ENCODE data around the gene LRRC71. TPM values are rescaled to one million over a fixed set of nuclear protein-coding genes. Genes with fewer than 3 reads are reported as not detected.

The LRRC71 gene
- total RNA-seq, 1 experiment from 2014 or later: not detected

DNA sequence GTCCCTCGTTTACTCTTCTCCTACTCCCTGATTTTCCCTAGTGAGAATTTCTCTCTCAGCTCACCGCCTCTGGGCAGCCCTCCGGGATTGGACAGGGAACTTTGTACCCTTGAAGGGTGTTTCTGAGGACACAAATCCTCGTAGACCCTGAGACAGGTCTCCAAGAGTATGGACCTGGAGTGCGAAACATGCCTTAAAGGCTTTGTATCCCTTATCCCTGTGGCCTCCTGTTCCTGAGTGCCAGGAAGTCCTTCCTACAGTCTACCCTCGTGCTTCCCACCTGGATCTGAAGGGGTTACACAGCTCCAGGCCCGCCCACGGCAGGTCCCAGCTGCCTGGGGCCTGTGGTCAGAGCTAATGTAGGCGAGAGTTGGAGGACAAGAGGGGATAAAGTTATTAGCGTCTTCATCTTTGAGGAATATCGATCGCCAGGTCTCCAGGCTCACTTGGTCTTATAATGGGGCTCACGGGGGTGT lies 34.5 kb upstream of the LRRC71 start:
- Mint-ChIP-seq H3K36me3 (ENCODE audit: insufficient read depth, unreplicated experiment) (no peaks in the 10 kb centered on the region), H3K4me1 (ENCODE audit: insufficient read depth, unreplicated experiment) (no peaks in the 10 kb centered on the region), H3K27ac (ENCODE audit: low read depth, unreplicated experiment) (no peak overlapping the region), H3K9me3 (ENCODE audit: unreplicated experiment) (no peaks in the 10 kb centered on the region), H3K27me3 (ENCODE audit: insufficient read depth, unreplicated experiment) (peaks cover 62% of the 10 kb centered on the region), H3K4me3 (ENCODE audit: unreplicated experiment) (no peak overlapping the region)
- no peak for TF ChIP-seq CTCF (IDR thresholded peaks at IDR 0.05; ENCODE audit: unreplicated experiment)
- ChIA-PET POLR2A (interaction anchor here (0.6 kb wide), 1 partner anchor 192 kb away, joined by 3 read pairs; no protein-coding TSS in a partner anchor), CTCF (interaction anchor here (0.6 to 17.6 kb wide), 12 partner anchors 16 to 440 kb away, joined by 3 to 363 read pairs (median 4); partner anchors contain the start of genes INSRR, LRRC71 and NTRK1)
- no peak for DNase-seq (ENCODE audit: unreplicated experiment)
- no TSS peak for BruUV-seq (replicated peaks)
- intact Hi-C loops (cut with micrococcal nuclease): no loop called here

- Mint-ChIP-seq H3K9me3 (ENCODE audit: unreplicated experiment) (no peaks in the 10 kb centered on the region), H3K27ac (ENCODE audit: low read depth, unreplicated experiment) (no peak overlapping the region), H3K36me3 (ENCODE audit: insufficient read depth, unreplicated experiment) (no peaks in the 10 kb centered on the region), H3K4me1 (ENCODE audit: insufficient read depth, unreplicated experiment) (no peaks in the 10 kb centered on the region), H3K27me3 (ENCODE audit: insufficient read depth, unreplicated experiment) (peaks cover 54% of the 10 kb centered on the region), H3K4me3 (ENCODE audit: unreplicated experiment) (no peak overlapping the region)
- intact Hi-C loops (cut with micrococcal nuclease): no loop called here
- TF ChIP-seq CTCF (IDR thresholded peaks at IDR 0.05; ENCODE audit: unreplicated experiment): no peak
- no TSS peak for BruUV-seq (replicated peaks)
- ChIA-PET CTCF (interaction anchor here (0.6 to 17.6 kb wide), 12 partner anchors 10 to 196 kb away, joined by 3 to 363 read pairs (median 26); partner anchors contain the start of genes INSRR, ISG20L2, LRRC71 and METTL25B), POLR2A (interaction anchor here (0.5 to 0.7 kb wide), 3 partner anchors 118 to 193 kb away, joined by 3 to 4 read pairs (median 3); no protein-coding TSS in a partner anchor)
- no peak for DNase-seq (ENCODE audit: unreplicated experiment)
Observed at GRCh38 chr1:156886583-156887281, 33.7 kb upstream of the LRRC71 start.

- DNase-seq (ENCODE audit: unreplicated experiment): no peak
- no peak overlapping the region for H3K27ac Mint-ChIP-seq (ENCODE audit: low read depth, unreplicated experiment)
- H3K27me3 Mint-ChIP-seq (ENCODE audit: insufficient read depth, unreplicated experiment): peaks cover 48% of the 10 kb centered on the region
- H3K9me3 Mint-ChIP-seq (ENCODE audit: unreplicated experiment): no peaks in the 10 kb centered on the region
- POLR2A ChIA-PET: interaction anchor here (0.5 to 0.7 kb wide), 2 partner anchors 118 to 157 kb away, joined by 3 to 4 read pairs; no protein-coding TSS in a partner anchor
- intact Hi-C loops (cut with micrococcal nuclease): no loop called here
- BruUV-seq (replicated peaks): no TSS peak
- no peak for TF ChIP-seq CTCF (IDR thresholded peaks at IDR 0.05; ENCODE audit: unreplicated experiment)
- H3K36me3 Mint-ChIP-seq (ENCODE audit: insufficient read depth, unreplicated experiment): no peaks in the 10 kb centered on the region
- no peak overlapping the region for H3K4me3 Mint-ChIP-seq (ENCODE audit: unreplicated experiment)
- no peaks in the 10 kb centered on the region for H3K4me1 Mint-ChIP-seq (ENCODE audit: insufficient read depth, unreplicated experiment)
- CTCF ChIA-PET: interaction anchor here (0.7 to 17.6 kb wide), 11 partner anchors 10 to 197 kb away, joined by 3 to 363 read pairs (median 76); partner anchors contain the start of genes INSRR, ISG20L2, LRRC71 and METTL25B
Observed at GRCh38 chr1:156887317-156887716, 33.1 kb upstream of the LRRC71 start.

DNA sequence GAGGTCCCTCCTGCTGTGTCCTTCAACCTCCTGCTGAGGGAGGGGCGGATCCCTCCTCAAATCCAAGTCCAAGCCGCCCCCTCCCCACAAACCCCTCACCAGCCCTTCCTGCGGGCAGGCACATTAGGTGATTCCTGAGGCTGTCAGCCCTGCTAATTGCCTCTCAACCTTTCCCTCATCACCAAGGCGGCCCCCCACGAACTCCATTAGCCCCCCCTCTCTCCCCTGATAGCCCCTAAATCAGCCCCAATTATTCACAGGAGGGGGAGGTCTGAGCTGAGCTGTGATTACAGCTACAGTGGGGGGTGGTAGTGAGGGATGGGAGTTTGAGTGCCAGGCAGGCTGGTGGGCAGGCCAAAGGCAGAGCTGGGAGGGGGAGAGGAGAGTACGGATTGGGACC lies 32.7 kb upstream of the LRRC71 start:
- H3K4me1 Mint-ChIP-seq (ENCODE audit: insufficient read depth, unreplicated experiment): no peaks in the 10 kb centered on the region
- ChIA-PET POLR2A (no interaction called here), CTCF (interaction anchor here (0.6 to 17.6 kb wide), 10 partner anchors 12 to 197 kb away, joined by 3 to 363 read pairs (median 91); partner anchors contain the start of genes INSRR, ISG20L2, LRRC71 and METTL25B)

More for the DNA sequence above, 32.7 kb upstream of the LRRC71 start:
- H3K27ac Mint-ChIP-seq (ENCODE audit: low read depth, unreplicated experiment): no peak overlapping the region
- no peak overlapping the region for H3K4me3 Mint-ChIP-seq (ENCODE audit: unreplicated experiment)
- H3K9me3 Mint-ChIP-seq (ENCODE audit: unreplicated experiment): no peaks in the 10 kb centered on the region
- H3K36me3 Mint-ChIP-seq (ENCODE audit: insufficient read depth, unreplicated experiment): no peaks in the 10 kb centered on the region
- no peak for DNase-seq (ENCODE audit: unreplicated experiment)
- no peak for TF ChIP-seq CTCF (IDR thresholded peaks at IDR 0.05; ENCODE audit: unreplicated experiment)
- intact Hi-C loops (cut with micrococcal nuclease): no loop called here
- peaks cover 44% of the 10 kb centered on the region for H3K27me3 Mint-ChIP-seq (ENCODE audit: insufficient read depth, unreplicated experiment)
- BruUV-seq (replicated peaks): no TSS peak
